GM12891 (cell line): ENCODE data around the gene OR2H1.

Source experiments
- POLR2A ChIP-seq: IDR thresholded peaks from 2 replicates; pipeline ENCODE4 v1.6.1; 2011; ENCODE audit warnings: low read depth, low read length, control low read depth
- POLR2AphosphoS5 ChIP-seq: IDR thresholded peaks from 2 replicates; pipeline ENCODE4 v1.6.1; 2011; ENCODE audit warnings: low read depth, low read length, control low read depth
- TAF1 ChIP-seq: IDR thresholded peaks from 2 replicates; pipeline ENCODE4 v1.6.1; 2011; ENCODE audit warnings: low read depth, low read length, control low read depth

GRCh38 chr6:29502597-29502996 lies 45.6 kb downstream of the OR2H1 start:
- no peak for TF ChIP-seq POLR2A
- no peak for TF ChIP-seq POLR2AphosphoS5
- no peak for TF ChIP-seq TAF1
